ENCODE results near the gene RBM38. TPM values are rescaled to one million over a fixed set of nuclear protein-coding genes. Genes with fewer than 3 reads are reported as not detected.

The RBM38 gene
- total and polyA plus RNA-seq, 9 of the 15 experiments (the other 6 are each of a cell fraction or from before 2014, with no cell fraction given): 0.28 to 82.4 (median 33.2) TPM

GRCh38 chr20:57388953-57389694 lies 2.1 kb upstream of the RBM38 start (continued):
- TF ChIP-seq CGGBP1 (CRISPR knock-in tag; IDR thresholded peaks at IDR 0.05): no peak
- no peak for TF ChIP-seq XRCC5 (IDR thresholded peaks at IDR 0.05; ENCODE audit: low read depth, low read length)
- 0 out of 2 replicates have a peak, but pooled peaks have one; percentile 20 for TF ChIP-seq BCOR (IDR thresholded peaks at IDR 0.05)
- TF ChIP-seq KDM2B (CRISPR knock-in tag; IDR thresholded peaks at IDR 0.05): 0 out of 2 replicates have a peak, but pooled peaks have one; percentile 69
- peak; percentile 77 for TF ChIP-seq DMBX1 (CRISPR knock-in tag; IDR thresholded peaks at IDR 0.05; ENCODE audit: borderline replicate concordance)
- TF ChIP-seq BRF1 (IDR thresholded peaks at IDR 0.05; ENCODE audit: borderline replicate concordance, extremely low read depth, insufficient read length): no peak
- peak; percentile 84 for TF ChIP-seq CXXC5 (CRISPR knock-in tag; IDR thresholded peaks at IDR 0.05)
- TF ChIP-seq DLX4 (CRISPR knock-in tag; IDR thresholded peaks at IDR 0.05): no peak
- TF ChIP-seq ZC3H4 (CRISPR knock-in tag; IDR thresholded peaks at IDR 0.05; ENCODE audit: borderline replicate concordance): no peak
- TF ChIP-seq CREB3L1 (IDR thresholded peaks at IDR 0.05; ENCODE audit: borderline replicate concordance, low read depth): peak; percentile 67
- TF ChIP-seq ARID3B (CRISPR knock-in tag; IDR thresholded peaks at IDR 0.05; ENCODE audit: borderline replicate concordance): no peak
- no peak for TF ChIP-seq ZNF586 (CRISPR knock-in tag; conservative IDR thresholded peaks at IDR 0.05)
- no peak for TF ChIP-seq ZNF699 (CRISPR knock-in tag; IDR thresholded peaks at IDR 0.05; ENCODE audit: insufficient replicate concordance)
- no peak for TF ChIP-seq HIVEP1 (CRISPR knock-in tag; IDR thresholded peaks at IDR 0.05)
- no peak for TF ChIP-seq ZNF140 (CRISPR knock-in tag; IDR thresholded peaks at IDR 0.05)
- no peak for TF ChIP-seq FOSL1 (tag; conservative IDR thresholded peaks at IDR 0.05)
- no peak for TF ChIP-seq MBD1 (CRISPR knock-in tag; IDR thresholded peaks at IDR 0.05)
